Measurements from ENCODE around the gene CARD11.

GRCh38 chr7:3080106-3080505 is 36.4 kb upstream of the CARD11 start:
- no peak for TF ChIP-seq CTCF (conservative IDR thresholded peaks at IDR 0.05; ENCODE audit: low read depth in 2 of 2)
- no peak for TF ChIP-seq REST (IDR thresholded peaks at IDR 0.05; ENCODE audit: unreplicated experiment)
- TF ChIP-seq EZH2 (IDR thresholded peaks at IDR 0.05; ENCODE audit: low read depth, unreplicated experiment) = no peak
- TF ChIP-seq POLR2AphosphoS5 (IDR thresholded peaks at IDR 0.05; ENCODE audit: low read depth) = no peak
- TF ChIP-seq EZH2phosphoT487 (IDR thresholded peaks at IDR 0.05; ENCODE audit: unreplicated experiment) = no peak
- TF ChIP-seq ZNF114 (CRISPR knock-in tag; IDR thresholded peaks at IDR 0.05) = no peak
- TF ChIP-seq JUNB (IDR thresholded peaks at IDR 0.05; ENCODE audit: unreplicated experiment) = no peak
